Measurements from ENCODE around the gene ANXA11. TPM values are rescaled to one million over a fixed set of nuclear protein-coding genes. Genes with fewer than 3 reads are reported as not detected.

The ANXA11 gene
- total and polyA plus RNA-seq, 2 donors (not counting 1 experiment from before 2014, with no cell fraction given): 88.3 to 177 TPM

DNA sequence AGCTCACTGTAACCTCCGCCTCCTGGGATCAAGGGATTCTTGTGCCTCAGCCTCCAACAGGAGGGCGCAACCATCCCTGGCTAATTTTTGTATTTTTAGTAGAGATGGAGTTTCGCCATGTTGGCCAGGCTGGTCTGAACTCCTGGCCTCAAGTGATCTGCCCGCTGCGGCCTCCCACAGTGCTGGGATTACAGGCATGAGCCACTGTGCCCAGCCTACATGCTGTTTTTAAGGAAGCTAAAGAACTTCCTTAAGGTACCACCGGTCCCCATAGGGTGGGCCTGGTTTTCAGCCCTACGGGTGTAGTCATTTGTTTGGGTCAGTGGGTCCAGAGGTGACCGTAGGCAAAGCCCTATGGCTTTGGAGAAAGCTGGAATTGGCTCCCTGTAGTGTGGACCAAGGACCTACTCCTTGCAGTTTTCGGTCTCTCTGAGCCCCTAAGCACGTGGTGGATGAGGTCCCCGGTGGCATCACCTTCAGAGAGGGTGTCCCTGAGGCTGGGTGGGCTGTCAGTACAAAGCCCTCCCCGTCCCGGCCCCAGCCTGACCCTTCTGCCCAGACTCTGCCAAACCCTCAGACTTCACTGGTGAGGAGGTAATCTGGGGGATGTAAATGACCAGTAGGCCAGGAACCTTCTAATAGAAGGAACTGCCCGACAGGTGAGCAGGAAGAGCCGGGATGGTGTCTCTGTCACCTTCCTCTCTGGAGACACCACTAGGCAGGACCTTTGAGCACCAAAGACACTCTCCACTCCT lies 30.5 kb downstream of the ANXA11 start:
- H3K27me3 ChIP-seq (replicated peaks in 1 of 4; ENCODE audit: control extremely low read depth in 1 of 4, control insufficient read depth in 3 of 4, insufficient read depth in 4 of 4, low read length in 3 of 4): no peaks in the 10 kb centered on the region
- ATAC-seq (ENCODE audit: low read depth): no peak
- DNase-seq: no peak
- peaks cover 0 to 45% of the 10 kb centered on the region in 2 experiments for H3K36me3 ChIP-seq (replicated peaks in 1 of 2; ENCODE audit: control extremely low read depth in 1 of 2, control insufficient read depth in 1 of 2, extremely low read depth in 1 of 2, insufficient read depth in 2 of 2, low read length in 1 of 2)
- Mint-ChIP-seq H3K9me3 (ENCODE audit: insufficient read depth) (no peaks in the 10 kb centered on the region), H3K4me1 (peaks cover 29% of the 10 kb centered on the region), H3K27me3 (no peaks in the 10 kb centered on the region), H3K4me3 (no peak overlapping the region), H3K27ac (no peak overlapping the region)
- ChIA-PET CTCF (no interaction called here), POLR2A (no interaction called here)
- intact Hi-C loops (cut with micrococcal nuclease): no loop called here
- H3K27ac ChIP-seq (ENCODE audit: low read length in 2 of 2): no peak overlapping the region
- peaks cover 68% of the 10 kb centered on the region for H3K79me2 ChIP-seq (ENCODE audit: control insufficient read depth, insufficient read depth, low read length)
- H3K4me3 ChIP-seq (ENCODE audit: control extremely low read depth in 1 of 5, extremely low read depth in 1 of 5, insufficient read depth in 1 of 5, low read depth in 2 of 5, low read length in 4 of 5): no peak overlapping the region
- TF ChIP-seq, protein P1, sequence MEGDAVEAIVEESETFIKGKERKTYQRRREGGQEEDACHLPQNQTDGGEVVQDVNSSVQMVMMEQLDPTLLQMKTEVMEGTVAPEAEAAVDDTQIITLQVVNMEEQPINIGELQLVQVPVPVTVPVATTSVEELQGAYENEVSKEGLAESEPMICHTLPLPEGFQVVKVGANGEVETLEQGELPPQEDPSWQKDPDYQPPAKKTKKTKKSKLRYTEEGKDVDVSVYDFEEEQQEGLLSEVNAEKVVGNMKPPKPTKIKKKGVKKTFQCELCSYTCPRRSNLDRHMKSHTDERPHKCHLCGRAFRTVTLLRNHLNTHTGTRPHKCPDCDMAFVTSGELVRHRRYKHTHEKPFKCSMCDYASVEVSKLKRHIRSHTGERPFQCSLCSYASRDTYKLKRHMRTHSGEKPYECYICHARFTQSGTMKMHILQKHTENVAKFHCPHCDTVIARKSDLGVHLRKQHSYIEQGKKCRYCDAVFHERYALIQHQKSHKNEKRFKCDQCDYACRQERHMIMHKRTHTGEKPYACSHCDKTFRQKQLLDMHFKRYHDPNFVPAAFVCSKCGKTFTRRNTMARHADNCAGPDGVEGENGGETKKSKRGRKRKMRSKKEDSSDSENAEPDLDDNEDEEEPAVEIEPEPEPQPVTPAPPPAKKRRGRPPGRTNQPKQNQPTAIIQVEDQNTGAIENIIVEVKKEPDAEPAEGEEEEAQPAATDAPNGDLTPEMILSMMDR (IDR thresholded peaks at IDR 0.05): no peak
- no peak for TF ChIP-seq EZH2 (IDR thresholded peaks at IDR 0.05; ENCODE audit: borderline replicate concordance, insufficient read depth, low read depth, low read length, poor library complexity, severe bottlenecking)
- H2AFZ ChIP-seq (ENCODE audit: insufficient read depth, low read depth, low read length, poor library complexity, severe bottlenecking): no peak overlapping the region
- H3K4me1 ChIP-seq (ENCODE audit: control insufficient read depth in 2 of 2, insufficient read depth in 2 of 2, low read length in 2 of 2): peaks cover 0 to 3% of the 10 kb centered on the region in 2 donors
- no peak overlapping the region for H3K4me2 ChIP-seq (replicated peaks; ENCODE audit: low read depth, low read length, poor library complexity, severe bottlenecking)
- no peak overlapping the region for H3K9ac ChIP-seq (ENCODE audit: low read length)
- 99% methylated on average over 10 of the region's 15 CpGs for WGBS (ENCODE audit: insufficient coverage)
- H3K9me3 ChIP-seq (ENCODE audit: control extremely low read depth in 1 of 3, control insufficient read depth in 2 of 3, insufficient read depth in 1 of 3, low read length in 2 of 3): no peaks in the 10 kb centered on the region
- peaks cover 94% of the 10 kb centered on the region for H4K20me1 ChIP-seq (ENCODE audit: control insufficient read depth, insufficient read depth, low read length, poor library complexity, severe bottlenecking)

DNA sequence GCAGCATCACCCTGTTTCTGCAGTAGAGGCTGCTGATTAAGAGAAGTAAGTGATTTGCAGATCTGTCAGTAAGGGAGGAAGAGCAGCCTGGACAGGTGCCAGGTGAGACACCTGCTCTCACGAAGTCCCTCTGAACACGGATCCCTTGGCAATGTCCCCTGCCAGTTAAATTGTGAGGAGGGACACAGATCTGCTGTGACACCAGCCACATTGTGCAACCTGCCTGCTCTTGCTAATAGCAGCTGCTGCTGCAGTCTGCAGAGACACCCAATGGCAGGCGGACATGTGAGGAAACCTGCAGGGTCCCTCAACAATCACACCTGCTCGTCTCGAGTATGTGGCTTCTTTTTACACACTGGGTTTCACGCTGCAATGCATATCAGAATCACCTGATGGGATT lies 31.9 kb downstream of the ANXA11 start:
- POLR2A ChIA-PET: interaction anchor here (0.6 kb wide), 1 partner anchor 29 kb away, joined by 3 read pairs; no protein-coding TSS in a partner anchor
- ATAC-seq (ENCODE audit: low read depth) (no peak), DNase-seq (no peak)
- Histone ChIP-seq H3K27ac (ENCODE audit: low read length in 2 of 2) (no peak overlapping the region), H3K9ac (ENCODE audit: low read length) (no peak overlapping the region), H3K4me3 (ENCODE audit: control extremely low read depth in 1 of 5, extremely low read depth in 1 of 5, insufficient read depth in 1 of 5, low read depth in 2 of 5, low read length in 4 of 5) (no peak overlapping the region), H3K36me3 (replicated peaks in 1 of 2; ENCODE audit: control extremely low read depth in 1 of 2, control insufficient read depth in 1 of 2, extremely low read depth in 1 of 2, insufficient read depth in 2 of 2, low read length in 1 of 2) (peaks cover 0 to 49% of the 10 kb centered on the region in 2 experiments), H2AFZ (ENCODE audit: insufficient read depth, low read depth, low read length, poor library complexity, severe bottlenecking) (no peak overlapping the region), H3K27me3 (replicated peaks in 1 of 4; ENCODE audit: control extremely low read depth in 1 of 4, control insufficient read depth in 3 of 4, insufficient read depth in 4 of 4, low read length in 3 of 4) (no peaks in the 10 kb centered on the region), H3K4me1 (ENCODE audit: control insufficient read depth in 2 of 2, insufficient read depth in 2 of 2, low read length in 2 of 2) (peaks cover 0 to 3% of the 10 kb centered on the region in 2 donors), H4K20me1 (ENCODE audit: control insufficient read depth, insufficient read depth, low read length, poor library complexity, severe bottlenecking) (peaks cover 94% of the 10 kb centered on the region), H3K4me2 (replicated peaks; ENCODE audit: low read depth, low read length, poor library complexity, severe bottlenecking) (no peak overlapping the region), H3K9me3 (ENCODE audit: control extremely low read depth in 1 of 3, control insufficient read depth in 2 of 3, insufficient read depth in 1 of 3, low read length in 2 of 3) (no peaks in the 10 kb centered on the region), H3K79me2 (ENCODE audit: control insufficient read depth, insufficient read depth, low read length) (peaks cover 56% of the 10 kb centered on the region)
- WGBS (ENCODE audit: insufficient coverage): 81% methylated on average over 6 of the region's 6 CpGs
- Mint-ChIP-seq H3K4me3 (no peak overlapping the region), H3K4me1 (peaks cover 20% of the 10 kb centered on the region), H3K9me3 (ENCODE audit: insufficient read depth) (no peaks in the 10 kb centered on the region), H3K27me3 (no peaks in the 10 kb centered on the region), H3K27ac (no peak overlapping the region)
- intact Hi-C loops (cut with micrococcal nuclease): no loop called here
- no peak for TF ChIP-seq EZH2 (IDR thresholded peaks at IDR 0.05; ENCODE audit: borderline replicate concordance, insufficient read depth, low read depth, low read length, poor library complexity, severe bottlenecking)
- TF ChIP-seq, protein P1 (IDR thresholded peaks at IDR 0.05): no peak
- CTCF ChIA-PET: no interaction called here

Measured in B cell (primary cell).